ENCODE results near the gene SFRP5.

Gene SFRP5

DNA sequence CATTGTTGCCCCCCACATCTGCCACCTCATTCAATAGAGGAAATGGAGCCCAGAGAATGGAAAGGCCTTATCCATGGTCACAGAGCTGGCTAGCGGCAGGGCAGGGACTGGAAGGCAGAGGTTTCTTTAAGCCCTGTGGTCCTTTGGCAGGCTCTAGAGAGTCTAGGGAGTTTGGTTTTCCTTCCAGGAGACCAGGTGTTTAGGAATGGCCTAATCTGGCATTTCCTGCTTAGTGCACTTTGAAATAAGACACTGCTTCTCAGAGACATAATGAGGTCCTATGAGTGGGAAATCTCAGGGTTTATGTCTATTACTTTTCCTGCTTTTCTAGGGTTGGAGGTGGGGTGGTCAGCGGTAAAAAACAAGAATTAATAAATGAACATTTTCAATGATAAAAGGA lies 52.2 kb downstream of the SFRP5 start:
- no peak overlapping the region for H3K4me3 ChIP-seq (ENCODE audit: low read length)
- no peak for DNase-seq (ENCODE audit: low read depth, low spot score)

DNA sequence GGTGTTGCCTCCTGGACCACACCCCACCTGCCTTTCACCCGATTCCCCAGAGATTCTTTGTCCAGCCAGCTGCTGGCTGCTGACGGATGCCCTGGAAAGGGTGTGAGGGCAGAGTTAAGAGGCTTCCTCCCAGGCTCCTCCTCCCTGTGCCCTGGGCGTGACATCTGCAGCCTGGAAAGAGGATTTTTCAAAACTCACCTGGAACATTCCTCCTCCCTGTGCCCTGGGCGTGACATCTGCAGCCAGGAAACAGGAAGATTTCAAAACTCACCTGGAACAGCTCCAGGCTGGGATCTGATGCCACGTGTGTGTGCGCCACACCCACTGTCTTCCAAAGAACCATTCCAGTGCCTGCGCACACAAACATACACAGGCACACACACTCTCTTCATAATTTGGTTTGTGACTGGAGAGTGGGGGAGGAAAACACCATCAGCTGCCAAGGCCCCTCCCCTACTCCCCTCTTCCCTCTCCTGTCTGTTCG lies 53.1 kb downstream of the SFRP5 start:
- no peak for DNase-seq (ENCODE audit: low read depth, low spot score)
- no peak overlapping the region for H3K4me3 ChIP-seq (ENCODE audit: low read length)

DNA sequence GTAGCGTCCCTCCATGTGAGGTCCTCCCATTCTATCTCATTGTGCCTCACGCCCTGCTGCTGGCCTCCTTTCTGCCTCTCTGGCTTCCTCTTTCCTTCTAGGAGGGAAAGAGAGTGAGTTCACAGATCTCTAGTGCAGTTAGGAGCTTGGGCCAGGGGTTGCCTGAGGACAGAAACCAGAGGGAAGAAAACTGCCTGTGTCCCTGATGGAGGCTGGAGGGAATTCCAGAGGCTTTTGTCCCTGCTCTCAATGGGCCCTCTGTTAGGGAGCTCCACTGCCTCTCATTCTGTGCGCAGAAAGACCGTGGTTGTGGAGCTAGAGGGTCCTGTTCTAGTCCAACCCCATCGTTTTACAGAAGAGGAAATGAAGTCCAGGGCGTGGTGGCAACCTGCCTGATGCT lies 53.6 kb downstream of the SFRP5 start:
- no peak for DNase-seq (ENCODE audit: low read depth, low spot score)
- no peak overlapping the region for H3K4me3 ChIP-seq (ENCODE audit: low read length)

DNA sequence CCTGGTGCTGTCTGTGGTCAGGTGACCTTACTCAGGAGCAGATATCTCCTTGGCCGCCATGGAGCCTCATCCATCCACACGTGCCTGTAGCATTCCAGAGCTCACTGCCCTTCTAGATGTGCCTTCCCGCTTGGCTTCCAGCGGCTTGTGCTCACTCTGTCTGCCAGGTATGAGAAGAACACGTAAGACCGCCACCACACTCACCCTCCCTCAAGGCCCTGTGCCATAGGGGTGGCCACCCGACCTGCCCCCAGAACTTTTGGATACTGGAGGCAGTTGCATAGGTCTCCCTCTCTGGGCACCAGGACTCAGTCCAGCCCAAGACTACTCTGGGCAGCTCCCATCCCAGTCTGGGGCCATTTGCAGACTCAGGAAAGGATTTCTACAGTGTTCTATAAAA lies 54.2 kb downstream of the SFRP5 start:
- H3K4me3 ChIP-seq (ENCODE audit: low read length): no peak overlapping the region
- no peak for DNase-seq (ENCODE audit: low read depth, low spot score)
